HG03469 (cell line): ENCODE data around the gene ACTL7A.
"Not testable (repeated sequence)": the region's sequence is repeated elsewhere in the genome, so short reads cannot be mapped to it uniquely, and the experiment has no call there.

Source experiments
- ATAC-seq: cut with Tn5 transposase; IDR thresholded peaks from one replicate; pipeline ENCODE4 v1.9.1; 2021; ENCODE audit warnings: mild to moderate bottlenecking, moderate library complexity, moderate number of reproducible peaks; ENCODE audit not compliant: unreplicated experiment

Gene ACTL7A

GRCh38 chr9:108874058-108874788 is 12.2 kb downstream of the ACTL7A start:
- ATAC-seq, result no peak

DNA sequence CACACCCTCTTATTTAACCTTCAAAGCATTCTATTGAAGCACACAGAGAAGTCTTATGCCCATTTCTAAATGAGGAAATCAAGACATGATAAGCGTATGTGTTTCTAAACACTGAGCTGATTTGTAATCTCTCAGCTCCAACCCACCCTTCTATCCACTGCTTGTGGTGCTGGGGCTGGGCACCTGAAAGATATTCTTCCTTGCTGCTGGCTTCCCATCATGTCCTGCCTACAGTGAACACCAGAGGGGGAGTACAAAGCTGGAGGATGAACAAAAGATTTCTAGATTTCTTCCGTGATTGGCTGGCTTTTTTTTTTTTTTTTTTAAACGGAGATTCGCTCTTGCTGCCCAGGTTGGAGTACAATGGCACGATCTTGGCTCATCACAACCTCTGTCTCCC is 14.4 kb downstream of the ACTL7A start:
- no peak for ATAC-seq

DNA sequence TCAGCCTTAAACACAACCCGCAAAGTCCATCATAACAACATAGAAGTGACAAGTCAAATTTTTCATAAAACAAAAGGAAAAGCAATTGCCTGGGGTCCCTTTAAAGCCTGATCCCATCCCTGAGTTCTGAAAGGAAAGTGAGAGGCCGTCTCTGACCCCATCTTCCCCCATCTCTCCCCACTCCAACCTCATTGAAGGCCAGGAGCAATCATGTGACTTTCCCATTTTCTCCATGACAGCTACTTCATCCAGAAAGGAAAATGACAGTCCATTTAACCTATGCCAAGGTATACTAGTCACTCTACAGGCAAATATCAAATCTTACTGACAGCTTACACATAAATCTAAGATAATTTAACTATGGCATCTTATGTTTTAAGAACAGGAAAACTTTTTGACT is 15.5 kb downstream of the ACTL7A start:
- no peak for ATAC-seq

GRCh38 chr9:108880738-108881316 is 18.8 kb downstream of the ACTL7A start:
- no peak for ATAC-seq

- ATAC-seq, result no peak
Measured at GRCh38 chr9:108882052-108882888, 20.2 kb downstream of the ACTL7A start.

- no peak for ATAC-seq
Measured at GRCh38 chr9:108883085-108883484, 21.0 kb downstream of the ACTL7A start.

GRCh38 chr9:108884701-108885100 is 22.6 kb downstream of the ACTL7A start:
- no peak for ATAC-seq

GRCh38 chr9:108885643-108886348 is 23.7 kb downstream of the ACTL7A start:
- ATAC-seq, result peak; percentile 98

DNA sequence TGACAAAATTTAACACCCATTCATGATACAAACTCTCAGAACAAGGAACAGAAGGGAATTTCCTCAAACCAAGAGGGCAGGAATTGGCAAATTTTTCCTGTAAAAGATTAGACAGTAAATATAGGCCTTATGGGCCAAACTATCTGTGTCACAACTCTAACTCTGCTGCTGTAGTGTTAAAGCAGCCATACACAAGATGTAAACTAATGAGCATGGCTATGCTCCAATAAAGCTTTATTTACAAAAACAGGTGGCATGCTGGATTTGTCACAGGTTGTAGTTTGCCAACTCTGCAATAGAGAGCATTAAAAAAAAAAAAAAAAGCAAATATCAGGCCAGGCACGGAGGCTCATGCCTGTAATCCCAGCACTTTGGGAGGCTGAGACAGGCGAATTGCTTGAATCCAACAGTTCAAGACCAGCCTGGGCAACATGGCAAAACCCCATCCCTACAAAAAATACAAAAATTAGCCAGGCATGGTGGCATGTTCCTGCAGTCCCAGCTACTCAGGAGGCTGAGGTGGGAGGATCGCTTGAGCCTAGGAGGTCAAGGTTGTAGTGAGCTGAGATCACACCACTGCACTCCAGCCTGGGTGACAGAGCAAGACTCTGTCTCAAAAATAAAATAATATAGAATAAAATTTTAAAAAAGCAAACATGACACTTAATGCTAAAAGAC is 24.7 kb downstream of the ACTL7A start:
- not testable (repeated sequence) for ATAC-seq

DNA sequence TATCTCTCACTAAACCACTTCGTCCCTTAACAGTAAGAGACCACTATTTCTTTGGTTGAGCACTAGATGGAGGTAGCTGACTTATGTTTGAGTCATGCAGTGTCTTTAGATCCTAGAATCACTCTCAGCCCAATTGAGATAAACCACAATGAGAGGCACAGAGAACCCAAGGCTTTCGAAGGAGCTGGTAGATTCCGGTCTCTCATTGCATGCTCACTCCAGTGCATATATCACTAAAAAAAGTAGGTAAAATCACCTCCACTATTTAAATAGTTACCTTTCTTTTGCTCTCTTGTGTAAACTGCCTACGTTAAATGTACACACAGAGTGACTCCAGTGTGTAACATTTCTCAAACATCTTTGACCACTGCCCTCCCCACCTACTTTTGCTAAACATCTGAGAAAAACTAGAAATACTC is 27.6 kb downstream of the ACTL7A start:
- no peak for ATAC-seq

- no peak for ATAC-seq
Measured at GRCh38 chr9:108894225-108894997, 32.3 kb downstream of the ACTL7A start.

DNA sequence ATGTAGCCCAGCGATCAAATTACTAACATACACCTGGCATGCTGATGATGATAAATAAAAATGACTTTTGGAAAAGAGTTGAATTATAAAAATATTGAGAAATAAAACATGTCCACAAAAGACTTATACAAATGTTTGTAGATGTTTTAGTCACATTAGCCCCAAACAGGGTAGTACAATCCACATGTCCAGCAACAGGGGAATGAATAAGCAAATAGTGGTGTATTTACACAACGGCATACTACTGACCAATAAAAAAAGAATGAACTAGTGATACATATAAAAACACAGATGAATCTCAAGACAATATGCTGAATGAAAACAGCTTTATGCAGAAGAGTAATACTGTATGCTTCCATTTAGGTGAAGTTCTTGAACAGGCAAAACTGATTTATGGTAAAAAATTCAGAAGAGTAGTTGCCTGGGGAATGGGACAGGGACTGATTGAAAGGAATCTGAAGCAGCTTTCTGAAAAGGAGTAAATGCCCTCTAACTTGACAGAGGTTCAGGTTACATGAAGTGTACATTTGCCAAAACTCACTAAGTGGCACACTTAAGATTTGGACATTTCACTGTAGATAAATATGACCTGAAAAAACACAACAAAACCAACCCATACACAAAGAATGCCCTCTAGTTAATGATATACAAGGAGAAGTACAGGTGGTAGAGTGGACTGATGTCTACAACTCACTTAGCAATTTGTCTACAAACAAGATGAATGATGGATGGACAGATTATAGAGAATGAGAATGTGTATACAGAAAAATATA is 35.4 kb downstream of the ACTL7A start:
- ATAC-seq, result no peak

- not testable (repeated sequence) for ATAC-seq
Measured at GRCh38 chr9:108899023-108899695, 37.1 kb downstream of the ACTL7A start.

GRCh38 chr9:108900176-108900575 is 38.1 kb downstream of the ACTL7A start:
- ATAC-seq, result no peak

- no peak for ATAC-seq
Measured at GRCh38 chr9:108903420-108904103, 41.5 kb downstream of the ACTL7A start.

- no peak for ATAC-seq
Measured at GRCh38 chr9:108904161-108904560, 42.1 kb downstream of the ACTL7A start.

- ATAC-seq, result no peak
Measured at GRCh38 chr9:108905494-108905893, 43.4 kb downstream of the ACTL7A start.

DNA sequence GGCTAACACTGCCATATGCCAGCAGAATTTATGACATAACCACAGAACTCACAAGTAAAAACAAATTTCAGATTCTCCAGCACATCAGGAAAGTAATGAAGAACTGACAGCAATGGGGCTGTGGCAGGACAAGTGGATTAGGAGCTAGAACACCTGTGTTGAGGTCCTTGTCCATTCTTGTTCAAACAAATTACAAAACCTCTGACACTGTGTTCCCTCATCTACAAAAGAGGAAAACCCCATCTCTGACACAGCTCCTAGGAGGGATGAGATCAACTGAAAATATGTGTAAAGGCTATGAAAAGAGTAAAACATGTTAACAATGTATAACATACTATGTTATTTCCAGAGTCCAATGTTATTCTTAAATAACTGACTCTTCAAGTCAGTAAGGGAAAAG is 48.3 kb downstream of the ACTL7A start:
- ATAC-seq, result no peak
